Renal pelvis (tissue), 4 donors: ENCODE measurements around the gene TMEM80. TPM values are rescaled to one million over a fixed set of nuclear protein-coding genes. Genes with fewer than 3 reads are reported as not detected.

Experiments
- DNase-seq: peaks from one replicate; pipeline ENCODE4 v3.0.0-alpha.2; 2013
- polyA plus RNA-seq, 3 donors: library from polyadenylated mRNA; unstranded; fragments of 120-200 nt; gene quantifications; one replicate each; pipeline ENCODE4 v1.2.1, GENCODE V29; 2013; ENCODE audit not compliant: insufficient read length in 3 of 3

Gene TMEM80
- polyA plus RNA-seq, 3 donors = 41.9 to 62.1 (median 59.9) TPM

GRCh38 chr11:698493-699115 is 3.0 kb downstream of the TMEM80 start:
- DNase-seq = no peak

- DNase-seq = no peak
These were observed 3.5 kb downstream of the TMEM80 start for GRCh38 chr11:699116-699508.

- no peak for DNase-seq
These were observed 4.1 kb downstream of the TMEM80 start for GRCh38 chr11:699753-700152.

- DNase-seq = no peak
These were observed 6.3 kb downstream of the TMEM80 start for GRCh38 chr11:701741-702461.

GRCh38 chr11:702462-703461 is 7.1 kb downstream of the TMEM80 start:
- DNase-seq = no peak

GRCh38 chr11:703506-703905 is 7.9 kb downstream of the TMEM80 start:
- DNase-seq = no peak

GRCh38 chr11:704228-704674 is 8.6 kb downstream of the TMEM80 start:
- DNase-seq = no peak

- no peak for DNase-seq
These were observed 9.4 kb downstream of the TMEM80 start for GRCh38 chr11:704781-705645.

- DNase-seq = no peak
These were observed 10.2 kb downstream of the TMEM80 start, which contains the start of gene EPS8L2 for GRCh38 chr11:705646-706438. Gene EPS8L2, plus strand, starts transcription at chr11:706231. Its CDS starts 3,177 bp downstream, at chr11:709408.

- DNase-seq = no peak
These were observed 10.9 kb downstream of the TMEM80 start for GRCh38 chr11:706439-706956.

- DNase-seq = no peak
These were observed 11.6 kb downstream of the TMEM80 start for GRCh38 chr11:706957-707816.

GRCh38 chr11:707817-708420 is 12.3 kb downstream of the TMEM80 start:
- no peak for DNase-seq

- no peak for DNase-seq
These were observed 12.9 kb downstream of the TMEM80 start for GRCh38 chr11:708511-708910.

- DNase-seq = no peak
These were observed 13.7 kb downstream of the TMEM80 start for GRCh38 chr11:709109-709997.

GRCh38 chr11:714436-714835 is 18.8 kb downstream of the TMEM80 start:
- no peak for DNase-seq

- no peak for DNase-seq
These were observed 23.8 kb downstream of the TMEM80 start for GRCh38 chr11:719214-720016.
